NCI-H146 treated with DMSO at 0.1 percent for 48 hours (cell line): Measurements from ENCODE around the gene LUM.
"Not testable (repeated sequence)": the region's sequence is repeated elsewhere in the genome, so short reads cannot be mapped to it uniquely, and the experiment has no call there.

Experiments
- DNase-seq: peaks from one replicate; lab custom pipeline; 2025; ENCODE audit not compliant: unreplicated experiment; lab: John Stamatoyannopoulos, UW

The LUM gene

DNA sequence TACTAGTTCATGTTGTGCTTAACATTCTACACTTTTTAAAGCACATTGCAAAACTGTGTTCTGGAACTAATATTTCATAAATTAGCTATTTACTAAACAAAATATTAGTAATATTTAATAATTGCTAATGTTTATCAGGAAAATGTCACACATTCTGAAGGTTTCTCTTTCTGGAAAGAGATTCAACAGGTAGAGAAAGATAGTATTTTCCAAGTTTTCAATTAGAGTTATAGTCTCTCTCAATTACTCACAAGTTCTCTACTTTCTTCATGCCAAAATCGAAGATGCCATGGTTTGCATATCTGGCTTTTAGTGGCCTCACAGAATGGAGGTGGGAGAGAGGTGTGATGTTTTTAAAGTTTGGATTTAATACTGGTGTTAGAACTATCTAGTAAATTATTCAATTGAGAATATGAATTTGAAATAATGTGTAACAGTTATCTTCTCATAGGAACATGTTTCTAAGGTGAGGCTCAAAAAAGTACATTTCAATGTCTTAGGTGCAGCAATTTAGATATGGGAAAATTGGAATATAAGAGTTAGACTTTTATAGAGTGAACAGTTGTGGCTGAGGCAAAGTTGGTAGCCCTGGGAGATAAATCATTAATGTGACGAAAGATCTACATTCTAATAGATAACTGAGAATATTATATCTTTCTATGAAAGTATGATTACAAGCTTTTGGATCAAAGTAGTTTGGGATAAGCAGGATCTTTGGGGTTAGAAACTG, 1.5 kb downstream of the LUM start:
- DNase-seq, result no peak

GRCh38 chr12:91109148-91109564, 2.1 kb downstream of the LUM start:
- DNase-seq, result peak; percentile 28

DNA sequence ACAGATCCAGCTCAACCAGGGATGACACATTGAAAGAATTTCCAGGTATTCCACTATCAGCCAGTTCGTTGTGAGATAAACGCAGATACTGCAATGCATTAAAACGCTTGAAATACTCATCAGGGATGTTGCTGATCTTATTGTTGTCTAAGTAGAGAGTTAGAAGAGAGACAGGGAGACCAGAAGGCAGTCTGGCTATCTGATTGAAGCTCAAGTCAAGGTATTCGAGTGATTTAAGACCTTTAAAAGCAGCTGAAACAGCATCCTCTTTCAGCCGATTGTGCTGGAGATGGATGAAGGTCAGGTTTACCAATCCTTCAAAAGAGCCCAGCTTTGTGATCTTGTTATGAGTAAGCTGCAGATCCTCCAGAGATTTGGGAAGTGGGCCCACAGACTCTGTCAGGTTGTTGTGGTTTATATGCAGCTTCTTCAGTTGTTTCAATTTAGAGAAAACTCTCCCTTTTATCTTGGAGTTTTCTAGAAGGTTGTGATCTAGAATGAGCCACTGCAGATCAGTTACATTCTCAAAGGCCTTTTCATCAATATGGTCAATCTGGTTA, 3.0 kb downstream of the LUM start:
- no peak for DNase-seq

GRCh38 chr12:91106283-91106682, 5.0 kb downstream of the LUM start:
- no peak for DNase-seq

- no peak for DNase-seq
Measured at GRCh38 chr12:91105807-91106206, 5.5 kb downstream of the LUM start.

- no peak for DNase-seq
Measured at GRCh38 chr12:91104812-91105466, 6.4 kb downstream of the LUM start.

DNA sequence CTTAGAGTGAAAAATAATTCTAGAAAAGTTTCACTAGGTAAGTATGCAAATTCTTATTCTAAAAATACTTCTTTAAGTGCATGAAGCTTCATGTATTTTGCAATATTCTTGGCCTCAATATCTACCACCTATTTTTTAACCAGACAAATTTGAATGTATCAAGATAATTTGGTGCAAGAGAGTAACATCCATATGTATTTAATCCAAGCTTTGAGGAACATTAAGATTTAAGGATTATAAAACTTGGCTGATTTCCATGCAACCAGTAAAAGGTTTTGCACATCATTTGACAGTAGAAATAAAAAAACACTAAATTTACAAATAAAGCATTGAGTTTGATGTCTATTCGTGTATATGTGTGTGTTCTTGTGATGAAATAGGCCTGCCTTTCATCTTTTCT, 7.7 kb downstream of the LUM start:
- no peak for DNase-seq

GRCh38 chr12:91103101-91103500, 8.2 kb downstream of the LUM start:
- no peak for DNase-seq

GRCh38 chr12:91100906-91101305, 10.4 kb downstream of the LUM start:
- DNase-seq, result no peak

DNA sequence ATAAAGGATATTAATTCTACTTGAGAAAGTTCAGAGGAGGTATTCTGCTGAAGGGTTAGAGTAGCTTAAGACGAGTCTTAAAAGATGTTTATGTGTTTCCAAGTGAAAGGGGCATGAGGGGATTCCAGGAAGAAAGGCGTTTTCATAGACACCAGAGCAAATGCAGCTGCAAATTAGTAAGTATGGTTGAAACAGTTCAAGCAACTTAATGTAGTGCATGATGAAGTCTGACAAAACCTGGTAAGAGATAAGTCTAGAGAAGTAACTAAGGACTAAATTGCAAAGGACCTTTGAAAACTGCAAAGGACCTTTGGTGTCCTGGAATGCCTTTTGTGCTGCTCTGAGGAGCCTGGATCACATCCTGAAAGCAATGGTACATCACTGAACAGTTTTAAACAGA, 11.5 kb downstream of the LUM start:
- DNase-seq, result no peak

- no peak for DNase-seq
Measured at GRCh38 chr12:91099341-91099740, 12.0 kb downstream of the LUM start.

DNA sequence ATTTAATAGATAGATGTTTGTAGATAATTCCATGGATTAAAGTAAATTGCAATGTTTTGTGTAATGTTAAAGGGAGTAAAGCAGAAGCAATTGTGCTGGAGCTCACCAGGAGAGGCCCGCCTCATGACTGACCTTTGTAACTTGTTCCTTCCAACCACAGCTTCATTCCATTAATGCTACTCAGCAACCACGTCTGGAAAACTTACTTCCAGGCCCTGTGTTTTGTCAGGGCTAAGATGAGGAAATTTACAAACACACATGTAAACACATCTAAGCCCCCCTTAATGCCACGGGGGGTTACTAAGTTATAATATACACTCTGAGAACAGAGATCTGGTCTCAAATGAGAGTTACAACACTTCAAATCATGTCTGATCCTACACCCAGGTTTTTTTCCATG, 12.4 kb downstream of the LUM start:
- no peak for DNase-seq

- no peak for DNase-seq
Measured at GRCh38 chr12:91098461-91098860, 12.8 kb downstream of the LUM start.

GRCh38 chr12:91094957-91095356, 16.3 kb downstream of the LUM start:
- no peak for DNase-seq

DNA sequence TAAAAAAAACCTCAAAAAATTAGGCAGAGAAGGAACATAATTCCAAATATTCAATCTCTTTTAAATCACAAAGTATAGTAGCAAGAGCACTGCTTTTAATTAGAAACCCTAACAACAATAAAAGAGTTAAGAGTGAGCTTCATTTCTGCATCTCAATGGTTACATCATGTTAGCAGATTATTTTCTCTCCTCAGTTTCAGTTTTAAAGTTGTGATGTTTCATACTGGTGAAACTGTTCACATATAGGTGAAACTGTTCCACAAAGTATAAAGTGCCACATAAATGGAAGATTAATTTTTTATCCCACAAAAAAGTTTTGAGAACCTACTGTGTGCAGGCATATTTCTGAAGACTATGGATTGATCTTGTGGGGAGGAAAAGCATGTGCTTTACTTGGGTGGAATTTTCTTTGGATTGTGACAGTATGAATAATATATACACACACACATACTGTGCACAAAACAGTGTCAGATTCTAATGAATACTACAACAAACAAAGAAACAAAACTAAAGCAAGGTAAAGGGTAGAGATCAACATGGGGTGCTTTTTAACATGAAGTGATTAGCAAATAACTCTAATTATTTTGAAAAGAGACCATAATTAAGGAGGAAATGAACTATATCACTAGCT, 17.1 kb downstream of the LUM start:
- no peak for DNase-seq

DNA sequence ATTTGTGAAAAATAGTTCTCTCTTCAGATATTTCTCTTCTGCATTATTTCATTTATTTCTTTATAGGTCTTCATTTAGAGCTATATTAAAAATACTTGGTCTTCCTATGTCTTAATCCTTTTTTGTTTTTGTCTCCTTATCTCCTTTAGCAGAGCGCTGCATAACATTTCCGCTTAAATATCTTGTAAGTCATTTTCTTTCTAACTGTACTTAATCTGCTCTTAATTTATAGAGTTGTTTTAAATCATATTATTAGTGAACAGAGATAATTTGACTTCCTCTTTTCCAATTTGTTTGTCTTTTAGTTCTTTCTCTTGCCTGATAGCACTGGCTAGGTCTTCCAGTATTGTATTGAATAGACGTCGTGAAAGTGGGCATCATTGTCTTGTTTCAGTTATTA, 18.0 kb downstream of the LUM start:
- no peak for DNase-seq

DNA sequence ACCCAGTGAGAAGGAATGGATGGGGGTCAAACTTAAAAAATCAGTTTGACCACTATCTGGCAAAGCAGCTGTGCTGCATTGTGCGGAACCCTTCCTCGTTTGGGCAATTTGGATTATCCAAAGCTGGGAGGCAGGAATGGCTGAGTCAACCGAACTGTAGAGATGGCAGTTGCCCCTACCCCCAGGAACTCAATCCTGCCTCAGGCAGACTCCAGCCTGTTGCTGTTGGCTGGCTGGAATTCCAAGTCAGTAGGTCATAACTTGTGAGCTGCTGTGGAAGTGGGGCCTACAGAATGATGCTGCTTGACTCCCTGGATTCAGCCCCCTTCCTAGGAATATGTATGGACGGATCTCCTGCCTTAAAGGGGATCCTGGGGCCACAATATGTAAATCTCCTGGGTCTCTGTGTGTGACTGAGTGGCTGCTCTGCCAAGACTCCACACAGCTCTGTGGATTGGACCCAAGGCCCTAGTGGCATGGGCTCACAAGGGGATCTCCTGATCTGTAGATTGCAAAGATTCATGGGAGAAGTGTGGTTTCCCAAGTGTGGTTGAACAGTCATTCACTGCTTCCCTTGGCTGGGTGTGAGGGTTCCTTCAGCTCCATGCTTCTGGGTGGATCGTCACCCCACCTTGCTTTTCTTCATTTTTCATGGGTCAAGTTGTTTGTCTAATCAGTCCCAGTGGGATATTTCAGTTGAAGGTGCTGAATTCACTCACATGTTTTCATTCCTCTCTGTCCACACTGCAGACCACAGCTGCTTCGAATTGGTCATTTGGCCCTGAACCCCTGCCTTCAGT, 19.2 kb downstream of the LUM start:
- no peak for DNase-seq

DNA sequence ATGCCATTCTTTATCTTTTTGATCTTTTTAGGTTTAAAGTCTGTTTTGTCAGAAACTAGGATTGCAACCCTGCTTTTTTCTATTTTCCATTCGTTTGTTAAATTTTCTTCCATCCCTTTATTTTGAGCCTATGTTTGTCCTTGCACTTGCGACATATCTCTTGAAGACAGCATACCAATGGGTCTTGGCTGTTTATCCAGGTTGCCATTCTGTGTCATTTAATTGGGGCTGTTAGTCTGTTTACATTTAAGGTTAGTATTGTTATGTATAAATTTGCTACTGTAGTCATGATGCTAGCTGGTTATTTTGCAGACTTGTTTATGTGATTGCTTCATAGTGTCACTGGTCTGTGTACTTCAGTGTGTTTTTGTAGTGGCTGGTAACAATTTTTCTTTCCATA, 21.3 kb downstream of the LUM start:
- not testable (repeated sequence) for DNase-seq

DNA sequence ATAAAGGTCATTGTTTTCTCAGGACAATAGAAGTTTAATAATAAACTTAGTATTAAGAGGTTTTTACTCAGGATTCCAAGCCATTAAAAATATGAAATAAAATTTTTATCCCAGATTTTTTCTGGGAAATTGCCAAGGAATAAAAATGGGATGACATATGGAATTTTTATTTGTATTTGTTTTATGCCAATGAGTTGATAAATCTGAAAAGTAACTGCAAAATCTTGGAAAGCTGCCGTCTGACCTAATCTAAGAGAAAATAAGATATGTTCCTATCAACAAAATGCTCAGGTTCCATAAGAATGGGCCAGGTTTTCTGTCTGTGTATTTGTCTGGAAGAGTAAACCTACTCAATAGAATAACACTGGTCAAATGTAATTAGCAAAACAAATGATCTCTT, 31.3 kb downstream of the LUM start:
- DNase-seq, result no peak

- no peak for DNase-seq
Measured at GRCh38 chr12:91078501-91078900, 32.8 kb downstream of the LUM start.

DNA sequence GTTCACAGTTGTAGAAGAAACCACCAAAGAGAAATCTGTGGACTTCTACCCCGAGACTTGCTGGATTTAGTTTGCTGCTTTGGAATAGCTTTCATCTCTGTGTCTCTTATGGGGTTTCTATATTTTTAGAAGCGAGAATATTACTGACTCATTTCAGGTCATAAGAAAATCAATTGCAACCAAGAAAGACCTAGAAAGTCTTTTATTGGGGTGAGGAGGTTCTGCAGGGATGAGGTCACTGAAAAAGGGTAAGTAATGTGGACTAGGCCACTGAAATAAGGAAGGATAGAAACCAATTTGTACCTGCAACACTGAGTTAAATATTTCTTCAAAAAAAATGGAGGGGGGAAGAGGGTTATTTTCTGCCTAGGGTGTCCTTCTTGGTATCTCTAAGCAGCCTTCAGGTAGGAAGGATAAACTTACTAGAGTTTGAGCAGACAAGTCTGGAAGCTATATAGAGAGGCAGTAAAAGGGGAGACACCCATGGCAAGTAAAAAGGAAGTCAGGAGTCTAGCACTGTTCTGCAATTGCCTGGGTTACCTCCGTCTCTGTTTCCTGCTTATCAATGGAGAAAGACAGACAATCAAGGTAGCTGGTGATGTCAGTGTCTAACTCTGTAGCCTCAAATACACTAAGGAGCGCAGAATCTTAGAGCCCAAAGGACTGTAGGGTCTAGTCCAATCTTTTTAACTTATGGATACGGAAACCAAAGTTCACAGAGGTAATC, 33.9 kb downstream of the LUM start:
- DNase-seq, result no peak
